Caco-2 (cell line): Measurements from ENCODE around the gene KANSL3. TPM values are rescaled to one million over a fixed set of nuclear protein-coding genes. Genes with fewer than 3 reads are reported as not detected.

ENCODE experiments used
- BruUV-seq: library from RNA; stranded (reverse); fragments of 400-500 nt; replicated peaks from 2 replicates; lab custom pipeline; 2021; lab: Mats Ljungman, UMichigan
- CTCF ChIA-PET: fragments of 300-600 bp; sonication (Branson Sonifier 250); formaldehyde crosslinking; loops from one replicate; lab custom pipeline; 2022; ENCODE audit warnings: antibody characterized with exemption; lab: Charles Lee
- POLR2A ChIA-PET: fragments of 300-600 bp; sonication (Branson Sonifier 250); formaldehyde crosslinking; loops from one replicate; lab custom pipeline; 2022; ENCODE audit warnings: antibody characterized with exemption; lab: Charles Lee
- DNase-seq, 2 experiments: peaks; one replicate each; pipeline versions ENCODE4 v3.0.0 to v3.0.0-alpha.2; 2020 to 2022
- H3K27me3 ChIP-seq: replicated peaks from 2 replicates; pipeline ENCODE4 v1.6.0; 2011; ENCODE audit warnings: low read length; ENCODE audit not compliant: control insufficient read depth, insufficient read depth
- H3K36me3 ChIP-seq: 2 replicates; pipeline ENCODE4 v1.5.1; 2011; ENCODE audit warnings: low read length; ENCODE audit not compliant: control insufficient read depth, insufficient read depth
- H3K4me1 ChIP-seq: fragments of 250-450 bp; sonication (Bioruptor Pico); 2 replicates; pipeline ENCODE4 v1.5.1; 2020; ENCODE audit warnings: mild to moderate bottlenecking
- H3K4me3 ChIP-seq: 2 replicates; pipeline ENCODE4 v1.5.1; 2011; ENCODE audit warnings: low read depth, mild to moderate bottlenecking, control low read depth, low read length
- H3K9me3 ChIP-seq: fragments of 250-450 bp; sonication (Bioruptor Pico); 2 replicates; pipeline ENCODE4 v1.5.1; 2020; ENCODE audit warnings: mild to moderate bottlenecking, moderate library complexity
- H3K27ac Mint-ChIP-seq: one replicate; pipeline ENCODE4 v1.8.0; 2022; ENCODE audit warnings: mixed read lengths; ENCODE audit not compliant: unreplicated experiment
- H3K27me3 Mint-ChIP-seq: one replicate; pipeline ENCODE4 v1.8.0; 2022; ENCODE audit warnings: mixed read lengths; ENCODE audit not compliant: insufficient read depth, unreplicated experiment
- H3K36me3 Mint-ChIP-seq: one replicate; pipeline ENCODE4 v1.8.0; 2022; ENCODE audit warnings: mild to moderate bottlenecking, mixed read lengths; ENCODE audit not compliant: insufficient read depth, unreplicated experiment
- H3K4me1 Mint-ChIP-seq: one replicate; pipeline ENCODE4 v1.8.0; 2022; ENCODE audit warnings: low read depth, mixed read lengths; ENCODE audit not compliant: unreplicated experiment
- H3K4me3 Mint-ChIP-seq: one replicate; pipeline ENCODE4 v1.8.0; 2022; ENCODE audit warnings: mild to moderate bottlenecking, moderate library complexity, mixed read lengths; ENCODE audit not compliant: unreplicated experiment
- H3K9me3 Mint-ChIP-seq: one replicate; pipeline ENCODE4 v1.8.0; 2022; ENCODE audit warnings: mixed read lengths; ENCODE audit not compliant: unreplicated experiment
- CTCF ChIP-seq, 2 experiments: fragments of 200-600 bp in 1 of 2; IDR thresholded peaks; 1 replicate in 1 of 2; 2 replicates in 1 of 2; pipeline versions ENCODE4 v1.5.1 to v1.8.0; 2011 to 2022; ENCODE audit warnings: antibody characterized with exemption in 1 of 2, control low read depth in 1 of 2, inconsistent platforms in 1 of 2, low read depth in 1 of 2, low read length in 1 of 2, mild to moderate bottlenecking in 1 of 2, moderate library complexity in 1 of 2; ENCODE audit not compliant: insufficient read depth in 1 of 2, severe bottlenecking in 1 of 2, unreplicated experiment in 1 of 2
- intact Hi-C: fragments of 100-400 bp; cut with micrococcal nuclease; formaldehyde crosslinking; loops from one replicate; pipeline ENCODE4 v1.10.0; 2022; ENCODE audit not compliant: unreplicated experiment
- total RNA-seq: library from RNA; stranded (reverse); gene quantifications from 2 replicates; pipeline ENCODE4 v1.2.3, GENCODE V29; 2022

The KANSL3 gene
- total RNA-seq, 1 experiment from 2014 or later = 48.6 TPM

- CTCF ChIA-PET = no interaction called here
Observed at GRCh38 chr2:96642564-96643360, 4.7 kb upstream of the KANSL3 start, which contains the start of gene FER1L5. Gene FER1L5 (plus strand): TSS chr2:96642764. CDS start chr2:96642837, 73 bp downstream.

GRCh38 chr2:96637385-96638143, 548 bp downstream of the KANSL3 start:
- H3K4me1 ChIP-seq = no peaks in the 10 kb centered on the region
- no peaks in the 10 kb centered on the region for H3K27me3 ChIP-seq
- intact Hi-C loops = loop anchor here (1.0 to 5.0 kb wide), 2 partner anchors 123 to 180 kb away; partner anchors contain the start of genes CNNM3 and CNNM4
- ChIA-PET CTCF (interaction anchor here (1.2 kb wide), 1 partner anchor 33 kb away, joined by 3 read pairs; no protein-coding TSS in a partner anchor), POLR2A (interaction anchor here (0.6 to 1.5 kb wide), 3 partner anchors 9 to 123 kb away, joined by 3 to 5 read pairs (median 5); no protein-coding TSS in a partner anchor)
- peak overlapping the region; percentile 69 for H3K4me3 ChIP-seq
- H3K36me3 ChIP-seq = no peaks in the 10 kb centered on the region
- peak overlapping the region; percentile 94 for H3K27ac Mint-ChIP-seq
- peaks cover 30% of the 10 kb centered on the region for H3K36me3 Mint-ChIP-seq
- H3K4me1 Mint-ChIP-seq = peaks cover 12% of the 10 kb centered on the region
- no TSS peak for BruUV-seq
- no peaks in the 10 kb centered on the region for H3K27me3 Mint-ChIP-seq
- peak; percentile 88 to 89 for DNase-seq
- H3K4me3 Mint-ChIP-seq = peak overlapping the region; percentile 81
- H3K9me3 ChIP-seq = no peaks in the 10 kb centered on the region
- H3K9me3 Mint-ChIP-seq = no peaks in the 10 kb centered on the region
- no peak for TF ChIP-seq CTCF (IDR thresholded peaks at IDR 0.05; ENCODE audit: insufficient read depth in 1 of 2, low read depth in 1 of 2, low read length in 1 of 2, severe bottlenecking in 1 of 2, unreplicated experiment in 1 of 2)

More at GRCh38 chr2:96642564-96643360, 4.7 kb upstream of the KANSL3 start, which contains the start of gene FER1L5:
- Histone ChIP-seq H3K36me3 (no peaks in the 10 kb centered on the region), H3K4me1 (no peaks in the 10 kb centered on the region), H3K27me3 (no peaks in the 10 kb centered on the region), H3K4me3 (no peak within 1 kb of the TSS), H3K9me3 (no peaks in the 10 kb centered on the region)
- Mint-ChIP-seq H3K4me1 (no peaks in the 10 kb centered on the region), H3K9me3 (no peaks in the 10 kb centered on the region), H3K4me3 (no peak within 1 kb of the TSS), H3K36me3 (peaks cover 6% of the 10 kb centered on the region), H3K27me3 (no peaks in the 10 kb centered on the region), H3K27ac (no peak within 1 kb of the TSS)
- BruUV-seq = no TSS peak
- no peak for DNase-seq
- intact Hi-C loops = no loop called here
- POLR2A ChIA-PET = no interaction called here
- no peak for TF ChIP-seq CTCF (IDR thresholded peaks at IDR 0.05; ENCODE audit: insufficient read depth in 1 of 2, low read depth in 1 of 2, low read length in 1 of 2, severe bottlenecking in 1 of 2, unreplicated experiment in 1 of 2)
